SU-DHL-6 (cell line): Measurements from ENCODE around the gene MPHOSPH9.

ENCODE experiments used
- H2AFZ ChIP-seq: fragments of 200-600 bp; sonication (generic); 2 replicates; pipeline ENCODE4 v1.6.1; 2014; ENCODE audit warnings: low read depth, mild to moderate bottlenecking, moderate library complexity, mixed read lengths, antibody characterized with exemption, low read length; ENCODE audit not compliant: severe bottlenecking
- H3F3A ChIP-seq: fragments of 200-600 bp; shearing (Covaris generic); 2 replicates; pipeline ENCODE4 v1.6.0; 2016; ENCODE audit warnings: antibody characterized with exemption, mild to moderate bottlenecking; ENCODE audit not compliant: insufficient read depth
- H3K27ac ChIP-seq: fragments of 200-600 bp; sonication (generic); 2 replicates; pipeline ENCODE4 v1.5.1; 2016; ENCODE audit warnings: low read depth, mild to moderate bottlenecking, low read length, moderate library complexity, mixed read lengths
- H3K27me3 ChIP-seq: fragments of 200-600 bp; sonication (generic), shearing (Covaris generic); 2 replicates; pipeline ENCODE4 v1.6.0; 2014; ENCODE audit warnings: mild to moderate bottlenecking, low read length
- H3K36me3 ChIP-seq: fragments of 200-600 bp; sonication (generic); 2 replicates; pipeline ENCODE4 v1.6.1; 2014; ENCODE audit warnings: mild to moderate bottlenecking, low read length, mixed read lengths
- H3K4me2 ChIP-seq: fragments of 300-600, 200-600 bp; shearing (Covaris generic), sonication (generic); 2 replicates; pipeline ENCODE4 v1.6.0; 2014; ENCODE audit warnings: low read length, low read depth, mild to moderate bottlenecking; ENCODE audit not compliant: poor library complexity, severe bottlenecking
- H3K4me3 ChIP-seq: fragments of 200-600 bp; sonication (generic); 2 replicates; pipeline ENCODE4 v1.5.1; 2014; ENCODE audit warnings: antibody characterized with exemption, low read length, mild to moderate bottlenecking, mixed read lengths; ENCODE audit not compliant: insufficient read depth, poor library complexity, severe bottlenecking
- H3K79me2 ChIP-seq: fragments of 200-600 bp; sonication (generic); 2 replicates; pipeline ENCODE4 v1.6.1; 2014; ENCODE audit warnings: mild to moderate bottlenecking, low read length, moderate library complexity; ENCODE audit not compliant: insufficient read depth
- H3K9ac ChIP-seq: fragments of 200-600 bp; sonication (generic); 2 replicates; pipeline ENCODE4 v1.7.0; 2014; ENCODE audit warnings: mild to moderate bottlenecking, low read length
- H3K9me2 ChIP-seq: fragments of 200-600 bp; sonication (generic); replicated peaks from 2 replicates; pipeline ENCODE4 v1.6.1; 2014; ENCODE audit warnings: low read length; ENCODE audit not compliant: insufficient read depth
- H3K9me3 ChIP-seq: fragments of 200-600 bp; sonication (generic); 2 replicates; pipeline ENCODE4 v1.6.1; 2014; ENCODE audit warnings: low read length, mixed read lengths; ENCODE audit not compliant: insufficient read depth
- H4K20me1 ChIP-seq: fragments of 200-600 bp; sonication (generic); 2 replicates; pipeline ENCODE4 v1.6.1; 2014; ENCODE audit warnings: low read depth, mild to moderate bottlenecking, antibody characterized with exemption, low read length, moderate library complexity, mixed read lengths
- EZH2phosphoT487 ChIP-seq: fragments of 200-600 bp; sonication (generic), shearing (Covaris generic); conservative IDR thresholded peaks from 2 replicates; pipeline ENCODE4 v1.6.1; 2018; ENCODE audit warnings: mild to moderate bottlenecking, antibody characterized with exemption, low read length, moderate library complexity, mixed read lengths
- TF ChIP-seq, protein P1 (sequence below): fragments of 200-600 bp; sonication (generic); IDR thresholded peaks from one replicate; pipeline ENCODE4 v1.5.1; 2017; ENCODE audit warnings: antibody characterized with exemption, mild to moderate bottlenecking, low read length, moderate library complexity; ENCODE audit not compliant: insufficient read depth, poor library complexity, severe bottlenecking

MPHOSPH9 gene

GRCh38 chr12:123278101-123278627 is 45.2 kb upstream of the MPHOSPH9 start:
- Histone ChIP-seq H3K9me3 (no peaks in the 10 kb centered on the region), H3K79me2 (no peaks in the 10 kb centered on the region), H2AFZ (no peak overlapping the region), H3F3A (no peaks in the 10 kb centered on the region), H3K4me2 (no peak overlapping the region), H3K9me2 (no peaks in the 10 kb centered on the region), H4K20me1 (no peaks in the 10 kb centered on the region), H3K27me3 (no peaks in the 10 kb centered on the region), H3K36me3 (no peaks in the 10 kb centered on the region), H3K4me3 (no peak overlapping the region), H3K27ac (no peak overlapping the region), H3K9ac (no peak overlapping the region)
- TF ChIP-seq, protein P1, sequence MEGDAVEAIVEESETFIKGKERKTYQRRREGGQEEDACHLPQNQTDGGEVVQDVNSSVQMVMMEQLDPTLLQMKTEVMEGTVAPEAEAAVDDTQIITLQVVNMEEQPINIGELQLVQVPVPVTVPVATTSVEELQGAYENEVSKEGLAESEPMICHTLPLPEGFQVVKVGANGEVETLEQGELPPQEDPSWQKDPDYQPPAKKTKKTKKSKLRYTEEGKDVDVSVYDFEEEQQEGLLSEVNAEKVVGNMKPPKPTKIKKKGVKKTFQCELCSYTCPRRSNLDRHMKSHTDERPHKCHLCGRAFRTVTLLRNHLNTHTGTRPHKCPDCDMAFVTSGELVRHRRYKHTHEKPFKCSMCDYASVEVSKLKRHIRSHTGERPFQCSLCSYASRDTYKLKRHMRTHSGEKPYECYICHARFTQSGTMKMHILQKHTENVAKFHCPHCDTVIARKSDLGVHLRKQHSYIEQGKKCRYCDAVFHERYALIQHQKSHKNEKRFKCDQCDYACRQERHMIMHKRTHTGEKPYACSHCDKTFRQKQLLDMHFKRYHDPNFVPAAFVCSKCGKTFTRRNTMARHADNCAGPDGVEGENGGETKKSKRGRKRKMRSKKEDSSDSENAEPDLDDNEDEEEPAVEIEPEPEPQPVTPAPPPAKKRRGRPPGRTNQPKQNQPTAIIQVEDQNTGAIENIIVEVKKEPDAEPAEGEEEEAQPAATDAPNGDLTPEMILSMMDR = no peak
- TF ChIP-seq EZH2phosphoT487 = no peak

- H3K9me3 ChIP-seq = no peaks in the 10 kb centered on the region
Observed at GRCh38 chr12:123273166-123273565, 40.2 kb upstream of the MPHOSPH9 start.

DNA sequence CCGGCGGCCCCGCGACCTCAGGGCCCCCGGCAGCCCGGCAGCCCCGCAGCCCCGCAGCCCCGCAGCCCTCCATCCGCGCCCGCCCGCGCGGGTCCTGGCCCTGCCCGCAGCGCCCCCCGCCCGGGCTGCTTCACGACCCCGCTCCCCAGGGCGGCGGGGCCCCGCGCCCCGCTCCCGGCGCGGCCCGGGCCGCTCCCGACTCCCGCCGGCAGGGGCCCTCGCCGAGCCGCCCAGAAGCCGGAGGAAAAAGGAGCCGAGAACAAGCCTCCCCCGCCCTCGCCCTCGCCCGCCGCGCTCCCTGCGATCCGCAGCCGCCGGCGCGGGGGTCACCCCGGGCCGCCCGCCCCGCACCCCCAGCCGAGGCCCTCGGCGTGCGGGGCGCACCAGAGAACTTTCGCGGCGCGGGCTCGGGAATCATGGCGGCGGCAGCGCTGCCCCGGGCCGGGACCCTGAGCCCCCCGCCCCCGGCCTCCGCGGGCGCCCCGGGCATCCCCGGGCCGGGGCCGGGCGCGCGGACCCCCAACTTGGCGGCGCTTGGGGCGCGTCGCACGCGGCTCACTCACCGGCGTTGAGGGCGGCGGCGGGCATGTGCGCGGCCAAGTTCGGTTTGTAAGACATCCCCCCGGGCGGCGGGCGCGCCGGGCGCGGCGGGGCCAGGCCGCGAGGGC is 38.2 kb upstream of the MPHOSPH9 start:
- Histone ChIP-seq H4K20me1 (no peaks in the 10 kb centered on the region), H3K4me3 (peak overlapping the region; percentile 49), H3F3A (0 out of 2 replicates have a peak, but pooled peaks cover 4% of the 10 kb centered on the region), H3K9ac (peak overlapping the region; percentile 44), H3K9me3 (no peaks in the 10 kb centered on the region), H3K27ac (no peak overlapping the region), H2AFZ (no peak overlapping the region), H3K36me3 (no peaks in the 10 kb centered on the region), H3K27me3 (no peaks in the 10 kb centered on the region), H3K4me2 (peak overlapping the region; percentile 55), H3K79me2 (no peaks in the 10 kb centered on the region), H3K9me2 (no peaks in the 10 kb centered on the region)
- no peak for TF ChIP-seq EZH2phosphoT487
- TF ChIP-seq, protein P1 = no peak

More at GRCh38 chr12:123273166-123273565, 40.2 kb upstream of the MPHOSPH9 start:
- no peaks in the 10 kb centered on the region for H4K20me1 ChIP-seq
- no peak overlapping the region for H2AFZ ChIP-seq
- H3K36me3 ChIP-seq = no peaks in the 10 kb centered on the region
- no peak overlapping the region for H3K4me3 ChIP-seq
- H3K4me2 ChIP-seq = no peak overlapping the region
- no peak overlapping the region for H3K27ac ChIP-seq
- H3F3A ChIP-seq = 0 out of 2 replicates have a peak, but pooled peaks cover 4% of the 10 kb centered on the region
- TF ChIP-seq, protein P1 = no peak
- no peak for TF ChIP-seq EZH2phosphoT487
- no peaks in the 10 kb centered on the region for H3K27me3 ChIP-seq
- H3K9me2 ChIP-seq = no peaks in the 10 kb centered on the region
- no peaks in the 10 kb centered on the region for H3K79me2 ChIP-seq
- no peak overlapping the region for H3K9ac ChIP-seq
